ENCODE data around the gene SMR3B.

The SMR3B gene

DNA sequence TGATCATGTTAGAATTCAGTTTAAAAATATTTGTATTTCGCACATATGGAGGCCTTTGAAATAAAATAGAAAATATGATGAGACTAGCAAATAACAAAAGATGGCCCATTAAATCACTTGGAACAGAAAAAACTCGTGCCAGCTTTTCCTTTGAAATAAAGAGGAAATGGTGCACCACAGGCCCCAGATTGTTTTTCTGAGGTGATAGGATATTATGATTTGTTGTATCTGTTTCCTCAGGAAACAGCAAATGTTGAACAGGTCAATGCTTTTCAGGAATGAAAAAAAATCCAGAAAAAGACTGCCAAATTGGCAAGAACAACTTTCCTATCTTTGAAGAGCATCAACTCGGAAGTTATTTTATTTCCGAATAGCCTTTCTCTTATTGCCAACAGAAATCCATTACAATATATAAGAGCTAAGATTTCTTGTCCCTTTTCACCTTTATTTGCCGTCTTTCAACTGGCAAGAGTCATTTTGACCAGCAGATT lies at the start of gene SMR3B:
SMR3B (plus strand) TSS at position 441 of the 491 bp plus-strand sequence. CDS start 1,380 bp downstream, outside the sequence.
- Histone ChIP-seq H3K4me1 (no peaks in the 10 kb centered on the region), H3K27me3 (ENCODE audit: low read depth) (no peaks in the 10 kb centered on the region), H3K9me3 (no peaks in the 10 kb centered on the region), H3K4me3 (no peak within 1 kb of the TSS), H3K36me3 (replicated peaks) (no peaks in the 10 kb centered on the region)
- no peak for DNase-seq (ENCODE audit: low spot score in 2 of 2)
- in situ Hi-C loops (cut with MboI; ENCODE audit: low sequenced_read_pairs): no loop called here

DNA sequence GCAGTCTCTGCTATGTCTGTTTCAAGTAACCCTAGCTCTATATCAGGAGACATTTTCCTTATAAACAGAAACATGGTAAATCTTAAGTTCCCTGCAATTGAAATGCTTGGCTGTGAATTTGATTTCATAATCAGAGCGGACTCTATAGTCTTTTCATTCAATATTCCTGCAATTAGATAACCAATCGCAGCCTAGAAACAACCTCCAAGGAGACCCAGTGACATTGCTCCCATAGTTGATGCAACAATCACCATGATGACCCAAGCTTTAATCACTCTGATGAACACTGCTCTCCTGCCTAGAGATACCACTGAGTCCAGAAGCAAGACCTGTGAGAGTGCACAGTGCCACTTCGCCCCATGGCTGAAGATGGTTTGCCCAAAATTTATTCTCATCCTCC lies 48.2 kb upstream of the SMR3B start, which contains the start of gene CABS1:
CABS1 (plus strand) TSS at position 301 of the 400 bp plus-strand sequence; CDS start at position 360, 59 bp downstream.
- in situ Hi-C loops (cut with MboI; ENCODE audit: low sequenced_read_pairs): no loop called here
- Histone ChIP-seq H3K9me3 (no peaks in the 10 kb centered on the region), H3K4me3 (no peak within 1 kb of the TSS), H3K27me3 (ENCODE audit: low read depth) (no peaks in the 10 kb centered on the region), H3K4me1 (no peaks in the 10 kb centered on the region), H3K36me3 (replicated peaks) (no peaks in the 10 kb centered on the region)
- no peak for DNase-seq (ENCODE audit: low spot score in 2 of 2)

DNA sequence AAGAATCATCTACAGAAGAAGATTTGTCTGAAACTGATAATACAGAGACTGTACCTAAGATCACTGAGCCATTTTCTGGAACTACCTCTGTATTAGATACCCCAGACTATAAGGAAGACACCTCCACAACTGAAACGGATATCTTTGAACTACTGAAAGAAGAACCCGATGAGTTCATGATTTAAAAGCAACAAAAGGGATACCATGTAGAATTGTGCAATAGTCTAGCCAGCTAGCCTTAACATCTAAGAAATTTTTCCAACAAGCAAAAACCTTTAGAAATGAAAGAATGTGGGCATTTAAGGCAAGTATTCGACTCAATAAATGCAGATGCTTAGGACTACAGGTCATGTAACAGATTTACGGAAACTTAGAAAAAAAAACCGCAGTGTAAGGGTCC lies 46.9 kb upstream of the SMR3B start:
- H3K36me3 ChIP-seq (replicated peaks): no peaks in the 10 kb centered on the region
- H3K9me3 ChIP-seq: no peaks in the 10 kb centered on the region
- in situ Hi-C loops (cut with MboI; ENCODE audit: low sequenced_read_pairs): no loop called here
- H3K4me3 ChIP-seq: no peak overlapping the region
- H3K27me3 ChIP-seq (ENCODE audit: low read depth): no peaks in the 10 kb centered on the region
- no peaks in the 10 kb centered on the region for H3K4me1 ChIP-seq
- DNase-seq (ENCODE audit: low spot score in 2 of 2): no peak

DNA sequence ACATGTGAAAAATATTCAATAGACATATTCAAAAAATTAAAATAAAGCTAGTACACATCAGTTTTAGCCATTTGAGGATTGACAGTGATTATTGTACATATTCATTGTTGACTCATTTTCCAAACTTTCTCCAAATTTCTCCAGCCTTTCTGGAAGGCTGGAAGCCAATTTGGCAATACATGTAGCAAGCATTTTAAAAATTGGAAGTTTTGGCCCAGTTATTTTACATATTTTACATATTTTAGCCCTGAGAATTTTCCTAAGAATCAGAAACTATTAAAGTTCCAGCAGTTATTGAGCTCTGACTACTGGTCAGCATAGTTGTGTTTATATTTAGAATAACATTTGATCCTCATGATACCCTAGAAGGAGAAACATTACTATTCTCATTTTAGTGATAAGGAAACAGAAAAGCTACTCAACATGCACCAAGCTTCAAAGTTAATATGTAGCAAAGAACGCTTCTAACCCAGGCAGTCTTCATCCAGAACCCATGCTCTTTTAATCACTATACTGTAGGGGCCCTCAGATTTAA lies 45.0 kb upstream of the SMR3B start:
- DNase-seq (ENCODE audit: low spot score in 2 of 2): no peak

DNA sequence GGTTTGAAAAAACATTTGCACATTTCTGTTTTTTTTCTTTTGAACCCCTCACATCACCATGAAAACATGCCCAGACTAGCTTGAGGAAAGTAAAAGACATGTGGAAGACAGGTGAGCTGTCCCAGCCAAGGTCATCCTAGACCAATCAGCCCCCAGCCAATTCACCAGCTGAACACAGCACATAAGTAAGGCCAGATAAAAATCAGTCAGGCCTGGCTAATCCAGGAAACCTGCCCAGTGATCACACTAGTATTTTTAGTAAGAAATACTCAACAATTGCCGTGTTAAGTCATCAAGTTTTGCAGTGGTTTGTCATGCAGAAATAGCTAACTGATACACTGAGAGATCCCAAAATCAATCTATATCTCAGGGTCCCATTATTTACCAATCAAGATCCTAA lies 26.7 kb upstream of the SMR3B start:
- H3K27me3 ChIP-seq (ENCODE audit: low read depth): no peaks in the 10 kb centered on the region
- H3K4me3 ChIP-seq: no peak overlapping the region
- H3K36me3 ChIP-seq (replicated peaks): no peaks in the 10 kb centered on the region
- H3K4me1 ChIP-seq: no peaks in the 10 kb centered on the region
- DNase-seq (ENCODE audit: low spot score in 2 of 2): no peak
- no peaks in the 10 kb centered on the region for H3K9me3 ChIP-seq
- in situ Hi-C loops (cut with MboI; ENCODE audit: low sequenced_read_pairs): no loop called here

More for the DNA sequence above, 45.0 kb upstream of the SMR3B start:
- no peaks in the 10 kb centered on the region for H3K36me3 ChIP-seq (replicated peaks)
- H3K27me3 ChIP-seq (ENCODE audit: low read depth): no peaks in the 10 kb centered on the region
- H3K4me3 ChIP-seq: no peak overlapping the region
- H3K9me3 ChIP-seq: no peaks in the 10 kb centered on the region
- no peaks in the 10 kb centered on the region for H3K4me1 ChIP-seq
- in situ Hi-C loops (cut with MboI; ENCODE audit: low sequenced_read_pairs): no loop called here

DNA sequence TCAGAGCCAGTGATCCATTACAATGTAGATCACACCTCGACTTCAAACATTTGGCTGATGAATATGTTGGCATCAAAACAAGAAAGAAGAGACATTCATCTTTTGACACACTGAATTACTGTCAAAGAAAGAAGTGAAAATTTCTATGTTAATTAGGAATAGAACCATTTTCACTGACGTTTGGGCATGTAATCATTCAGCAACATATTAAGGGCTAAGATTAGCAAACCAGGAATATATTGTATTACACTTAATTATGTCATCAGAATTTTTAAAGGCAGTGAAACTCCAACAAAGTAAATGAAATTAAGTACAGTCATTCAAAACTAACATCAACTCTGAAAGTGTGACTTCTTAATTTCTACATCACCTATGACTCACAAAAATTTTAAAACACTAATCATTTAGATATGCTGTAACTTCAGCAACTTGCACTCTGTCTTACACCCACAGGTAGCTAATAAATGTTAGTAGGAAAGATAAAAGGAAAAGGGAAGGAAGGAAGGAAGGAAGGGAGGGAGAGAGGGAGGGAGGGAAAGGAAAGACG lies 23.7 kb upstream of the SMR3B start:
- H3K4me3 ChIP-seq: no peak overlapping the region
- no peaks in the 10 kb centered on the region for H3K36me3 ChIP-seq (replicated peaks)
- H3K27me3 ChIP-seq (ENCODE audit: low read depth): no peaks in the 10 kb centered on the region
- no peaks in the 10 kb centered on the region for H3K4me1 ChIP-seq
- H3K9me3 ChIP-seq: no peaks in the 10 kb centered on the region
- no peak for DNase-seq (ENCODE audit: low spot score in 2 of 2)
- in situ Hi-C loops (cut with MboI; ENCODE audit: low sequenced_read_pairs): no loop called here

DNA sequence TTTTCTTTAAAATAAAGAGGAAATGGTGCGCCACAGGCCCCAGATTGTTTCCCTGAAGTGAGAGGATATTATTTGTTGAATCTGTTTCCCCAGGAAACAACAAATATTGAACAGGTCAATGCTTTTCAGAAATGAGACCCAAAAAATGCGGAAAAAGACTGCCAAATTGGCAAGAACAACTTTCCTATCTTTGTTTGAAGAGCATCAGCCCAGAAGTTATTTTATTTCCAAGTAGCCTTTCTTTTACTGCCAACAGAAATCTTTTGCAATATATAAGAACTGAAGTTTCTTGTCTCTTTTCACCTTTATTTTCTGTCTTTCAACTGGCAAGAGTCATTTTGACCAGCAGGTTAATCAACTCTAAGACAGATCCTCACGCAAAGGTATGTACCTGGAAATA lies 22.5 kb upstream of the SMR3B start, which contains the start of gene SMR3A:
SMR3A (plus strand) TSS at position 301 of the 400 bp plus-strand sequence. CDS start 1,356 bp downstream, outside the sequence.
- H3K4me1 ChIP-seq: no peaks in the 10 kb centered on the region
- in situ Hi-C loops (cut with MboI; ENCODE audit: low sequenced_read_pairs): no loop called here
- no peaks in the 10 kb centered on the region for H3K27me3 ChIP-seq (ENCODE audit: low read depth)
- H3K9me3 ChIP-seq: no peaks in the 10 kb centered on the region
- no peak for DNase-seq (ENCODE audit: low spot score in 2 of 2)
- no peak within 1 kb of the TSS for H3K4me3 ChIP-seq
- no peaks in the 10 kb centered on the region for H3K36me3 ChIP-seq (replicated peaks)

DNA sequence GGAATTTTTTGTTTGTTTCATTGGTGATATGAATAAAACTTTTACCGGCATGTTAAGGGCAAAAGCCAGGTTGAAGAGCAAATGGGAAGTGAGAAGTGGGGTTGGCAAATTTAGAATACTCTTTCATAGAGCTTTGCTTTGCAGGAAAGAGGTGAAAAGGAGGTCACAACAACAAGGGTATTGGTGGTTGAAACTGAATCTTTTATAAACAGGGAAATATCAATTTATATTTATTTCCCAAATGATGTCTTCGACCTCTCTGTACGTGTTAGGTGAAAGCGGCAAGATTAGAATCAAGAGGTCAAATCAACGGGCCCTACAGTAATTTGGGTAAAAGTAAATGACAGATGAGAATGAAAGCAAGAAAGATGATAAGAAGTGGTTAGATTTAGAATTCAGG lies 18.9 kb upstream of the SMR3B start:
- in situ Hi-C loops (cut with MboI; ENCODE audit: low sequenced_read_pairs): no loop called here
- Histone ChIP-seq H3K4me1 (no peaks in the 10 kb centered on the region), H3K4me3 (no peak overlapping the region), H3K36me3 (replicated peaks) (no peaks in the 10 kb centered on the region), H3K9me3 (no peaks in the 10 kb centered on the region), H3K27me3 (ENCODE audit: low read depth) (no peaks in the 10 kb centered on the region)
- DNase-seq (ENCODE audit: low spot score in 2 of 2): no peak

DNA sequence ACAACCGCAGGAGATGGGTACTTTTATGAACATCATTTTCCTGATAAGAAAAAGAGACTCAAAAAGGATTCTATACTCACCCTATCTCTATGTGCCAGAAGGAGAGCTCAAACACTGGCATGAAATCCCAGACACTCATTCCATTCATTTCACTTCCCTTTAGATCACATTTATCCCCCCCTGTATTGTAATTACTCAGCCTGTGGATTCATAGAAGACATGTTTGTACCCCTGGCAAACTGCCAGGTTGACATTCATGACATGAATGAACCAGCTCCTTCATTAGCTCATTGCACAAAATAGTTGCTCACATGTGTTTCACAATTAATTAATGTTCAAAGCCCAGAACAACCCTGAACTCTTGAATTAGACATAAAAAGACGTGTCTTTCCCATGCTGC lies 17.5 kb upstream of the SMR3B start:
- Histone ChIP-seq H3K27me3 (ENCODE audit: low read depth) (no peaks in the 10 kb centered on the region), H3K36me3 (replicated peaks) (no peaks in the 10 kb centered on the region), H3K9me3 (no peaks in the 10 kb centered on the region), H3K4me3 (no peak overlapping the region), H3K4me1 (no peaks in the 10 kb centered on the region)
- DNase-seq (ENCODE audit: low spot score in 2 of 2): no peak
- in situ Hi-C loops (cut with MboI; ENCODE audit: low sequenced_read_pairs): no loop called here

DNA sequence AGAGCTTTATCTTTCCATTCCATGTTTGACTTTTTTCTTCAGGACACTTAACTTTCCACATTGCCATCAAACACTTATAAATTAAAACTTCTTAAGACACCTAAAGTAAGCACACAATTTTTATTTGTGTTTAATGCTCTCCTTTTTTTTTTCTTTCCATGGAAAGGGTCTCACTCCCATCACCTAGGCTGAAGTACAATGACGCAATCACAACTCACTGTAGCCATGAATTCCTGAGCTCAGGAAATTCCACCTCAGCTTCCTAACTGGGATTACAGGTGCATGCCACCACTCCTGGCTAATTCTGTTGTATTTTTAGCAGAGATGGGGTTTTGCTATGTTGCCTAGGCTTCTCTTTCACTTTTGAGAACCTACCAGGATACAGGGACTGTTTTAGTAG lies 15.1 kb upstream of the SMR3B start:
- DNase-seq (ENCODE audit: low spot score in 2 of 2): no peak
- in situ Hi-C loops (cut with MboI; ENCODE audit: low sequenced_read_pairs): no loop called here
- no peak overlapping the region for H3K4me3 ChIP-seq
- no peaks in the 10 kb centered on the region for H3K36me3 ChIP-seq (replicated peaks)
- H3K9me3 ChIP-seq: no peaks in the 10 kb centered on the region
- no peaks in the 10 kb centered on the region for H3K4me1 ChIP-seq
- H3K27me3 ChIP-seq (ENCODE audit: low read depth): no peaks in the 10 kb centered on the region

DNA sequence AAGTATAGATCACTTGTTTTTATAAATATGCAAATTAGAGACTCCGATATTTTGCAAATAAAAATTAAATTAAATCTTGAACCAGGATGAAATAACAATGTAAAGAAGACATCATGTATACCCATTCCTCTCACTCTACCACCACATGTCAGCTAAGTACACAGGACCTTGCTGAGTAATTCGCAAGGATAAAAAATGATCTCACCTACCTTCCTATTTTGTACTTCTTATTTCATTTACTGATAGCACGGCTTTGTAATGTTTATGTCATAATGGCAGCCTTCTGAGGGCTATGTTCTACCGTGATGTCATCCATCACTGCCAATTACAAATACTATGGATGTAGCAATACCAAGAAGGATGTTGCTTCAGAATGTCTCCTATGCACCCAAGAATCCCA lies 10.9 kb upstream of the SMR3B start:
- H3K9me3 ChIP-seq: no peaks in the 10 kb centered on the region
- no peak for DNase-seq (ENCODE audit: low spot score in 2 of 2)
- in situ Hi-C loops (cut with MboI; ENCODE audit: low sequenced_read_pairs): no loop called here
- no peaks in the 10 kb centered on the region for H3K4me1 ChIP-seq
- H3K27me3 ChIP-seq (ENCODE audit: low read depth): no peaks in the 10 kb centered on the region
- no peak overlapping the region for H3K4me3 ChIP-seq
- no peaks in the 10 kb centered on the region for H3K36me3 ChIP-seq (replicated peaks)

DNA sequence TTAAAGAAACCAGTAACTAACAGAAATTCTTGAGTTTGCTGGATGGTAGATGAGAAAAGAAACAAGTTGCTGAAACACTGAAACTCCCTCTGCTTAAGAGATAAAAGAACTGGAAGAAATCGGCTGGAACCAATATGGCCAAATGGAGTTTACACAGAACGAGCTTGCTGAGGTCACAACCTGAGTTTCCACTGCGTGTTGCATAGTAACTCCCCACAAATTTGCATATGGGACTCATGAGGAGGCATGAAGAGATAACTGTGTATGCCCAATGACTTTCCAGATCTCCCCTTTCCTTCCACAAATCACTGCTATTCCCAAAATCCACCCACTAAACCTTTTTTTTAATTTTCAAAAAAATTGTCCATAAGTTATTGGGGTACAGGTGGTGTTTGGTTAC lies 10.2 kb upstream of the SMR3B start:
- H3K4me1 ChIP-seq: no peaks in the 10 kb centered on the region
- in situ Hi-C loops (cut with MboI; ENCODE audit: low sequenced_read_pairs): no loop called here
- H3K9me3 ChIP-seq: no peaks in the 10 kb centered on the region
- DNase-seq (ENCODE audit: low spot score in 2 of 2): no peak
- H3K36me3 ChIP-seq (replicated peaks): no peaks in the 10 kb centered on the region
- H3K27me3 ChIP-seq (ENCODE audit: low read depth): no peaks in the 10 kb centered on the region
- no peak overlapping the region for H3K4me3 ChIP-seq

DNA sequence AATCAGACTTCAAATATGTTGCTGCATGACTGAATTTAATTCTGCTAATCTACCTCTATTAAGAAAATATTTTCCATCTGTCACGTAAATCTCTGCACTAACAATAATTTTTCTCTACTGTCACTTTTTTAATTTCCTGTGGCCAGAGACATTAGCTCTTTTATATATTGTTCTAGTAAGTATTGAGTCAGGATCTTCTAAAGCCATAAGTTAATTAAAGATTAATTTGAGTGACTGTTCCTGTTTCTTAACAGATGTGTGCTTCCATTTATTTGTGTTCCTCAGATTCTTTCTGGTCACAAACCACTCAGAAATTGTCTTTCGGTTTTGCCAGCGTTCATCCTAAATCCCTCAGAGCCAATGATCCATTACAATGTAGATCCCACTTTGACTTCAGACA lies 2.4 kb upstream of the SMR3B start:
- Histone ChIP-seq H3K4me3 (no peak overlapping the region), H3K27me3 (ENCODE audit: low read depth) (no peaks in the 10 kb centered on the region), H3K36me3 (replicated peaks) (no peaks in the 10 kb centered on the region), H3K9me3 (no peaks in the 10 kb centered on the region), H3K4me1 (no peaks in the 10 kb centered on the region)
- in situ Hi-C loops (cut with MboI; ENCODE audit: low sequenced_read_pairs): no loop called here
- no peak for DNase-seq (ENCODE audit: low spot score in 2 of 2)

DNA sequence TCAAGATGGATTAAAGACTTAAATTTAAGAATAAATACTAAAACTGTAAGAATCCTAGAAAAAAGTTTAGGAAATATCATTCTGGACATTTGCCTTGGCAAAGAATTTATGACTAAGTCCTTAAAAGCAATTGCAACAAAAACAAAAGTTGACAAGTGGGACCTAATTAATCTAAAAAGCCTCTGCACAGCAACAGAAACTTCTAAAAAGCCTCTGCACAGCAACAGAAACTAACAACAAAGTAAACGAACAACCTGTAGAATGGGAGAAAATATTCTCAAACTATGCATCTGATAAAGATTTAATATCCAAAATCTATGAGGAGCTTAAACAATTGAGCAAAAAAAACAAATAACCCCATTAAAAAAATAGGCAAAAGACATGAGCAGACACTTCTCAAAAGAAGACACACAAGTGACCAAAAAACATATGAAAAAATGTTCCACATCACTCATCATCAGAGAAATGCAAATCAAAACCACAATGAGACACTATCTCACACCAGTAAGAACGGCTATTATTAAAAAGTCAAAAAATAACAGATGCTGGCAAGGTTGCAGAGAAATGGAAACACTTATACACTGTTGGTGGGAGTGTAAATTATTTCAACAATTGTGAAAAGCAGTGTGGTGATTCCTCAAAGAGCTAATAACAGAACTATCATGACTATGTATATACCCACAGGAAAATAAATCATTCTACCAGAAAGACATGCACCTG lies 9.3 kb downstream of the SMR3B start:
- no peaks in the 10 kb centered on the region for H3K36me3 ChIP-seq (replicated peaks)
- H3K4me3 ChIP-seq: no peak overlapping the region
- H3K27me3 ChIP-seq (ENCODE audit: low read depth): no peaks in the 10 kb centered on the region
- in situ Hi-C loops (cut with MboI; ENCODE audit: low sequenced_read_pairs): no loop called here
- no peak for DNase-seq (ENCODE audit: low spot score in 2 of 2)
- no peaks in the 10 kb centered on the region for H3K9me3 ChIP-seq
- H3K4me1 ChIP-seq: no peaks in the 10 kb centered on the region; the same call in 1 of the 2 replicates

Measured in HAP-1 (cell line).